HepG2 (cell line): Measurements from ENCODE around the gene NPHP4.

ENCODE experiments used
- CEBPZ ChIP-seq: IDR thresholded peaks from 2 replicates; pipeline ENCODE4 v1.6.1; 2012; ENCODE audit warnings: low read length, improper control_type of control experiment
- GTF2F1 ChIP-seq: fragments of 150-350 bp; IDR thresholded peaks from 2 replicates; pipeline ENCODE4 v1.6.1; 2014; ENCODE audit warnings: low read length
- PCBP2 ChIP-seq: fragments of 200-400 bp; formaldehyde crosslinking; optimal IDR thresholded peaks from 2 replicates; pipeline ENCODE3; 2018; ENCODE audit warnings: low read length, low read depth; ENCODE audit not compliant: poor library complexity, severe bottlenecking
- ZKSCAN1 ChIP-seq: fragments of 150-350 bp; IDR thresholded peaks from 2 replicates; pipeline ENCODE4 v1.6.1; 2014; ENCODE audit warnings: low read length
- ZNF597 ChIP-seq: sonication (generic); formaldehyde crosslinking; IDR thresholded peaks from 2 replicates; pipeline ENCODE4 v1.5.0; 2020; ENCODE audit warnings: missing genetic modification reagents

GRCh38 chr1:5926686-5927435 is 65.4 kb downstream of the NPHP4 start:
- TF ChIP-seq ZKSCAN1 (no peak), PCBP2 (no peak), ZNF597 (no peak), GTF2F1 (no peak), CEBPZ (no peak)
